Mesendoderm (in vitro differentiated cells): ENCODE data around the gene NOC2L.

Experiments
- DNase-seq: peaks from one replicate; pipeline ENCODE4 v3.0.0; 2013
- H2AK5ac ChIP-seq: 2 replicates; pipeline ENCODE4 v1.6.1; 2013; ENCODE audit warnings: low read length, inconsistent platforms
- H2BK120ac ChIP-seq: 2 replicates; pipeline ENCODE4 v1.6.1; 2013; ENCODE audit warnings: low read depth, mild to moderate bottlenecking, low read length, moderate library complexity, mixed read lengths
- H2BK15ac ChIP-seq: replicated peaks from 2 replicates; pipeline ENCODE4 v1.6.1; 2013; ENCODE audit warnings: low read depth, mild to moderate bottlenecking, moderate library complexity
- H2BK5ac ChIP-seq: 2 replicates; pipeline ENCODE4 v1.6.1; 2013; ENCODE audit warnings: low read length, inconsistent platforms
- H3K18ac ChIP-seq: 2 replicates; pipeline ENCODE4 v1.6.1; 2013; ENCODE audit warnings: mild to moderate bottlenecking, low read length, mixed read lengths
- H3K23ac ChIP-seq: one replicate; pipeline ENCODE4 v1.6.1; 2013; ENCODE audit warnings: low read length
- H3K27ac ChIP-seq: 2 replicates; pipeline ENCODE4 v1.5.1; 2013; ENCODE audit warnings: low read depth, mild to moderate bottlenecking, inconsistent platforms, low read length, moderate library complexity
- H3K27me3 ChIP-seq: 2 replicates; pipeline ENCODE4 v1.6.1; 2013; ENCODE audit warnings: low read length, control low read depth, mild to moderate bottlenecking, inconsistent platforms; ENCODE audit not compliant: insufficient read depth, poor library complexity
- H3K36me3 ChIP-seq: 2 replicates; pipeline ENCODE4 v1.6.1; 2013; ENCODE audit warnings: low read length, inconsistent platforms; ENCODE audit not compliant: control insufficient read depth, insufficient read depth
- H3K4ac ChIP-seq: one replicate; pipeline ENCODE4 v1.6.1; 2013; ENCODE audit warnings: low read depth, mild to moderate bottlenecking, low read length, moderate library complexity
- H3K4me1 ChIP-seq: 2 replicates; pipeline ENCODE4 v1.6.1; 2013; ENCODE audit warnings: low read depth, low read length, inconsistent platforms; ENCODE audit not compliant: control insufficient read depth
- H3K4me2 ChIP-seq: 2 replicates; pipeline ENCODE4 v1.6.1; 2013; ENCODE audit warnings: low read length
- H3K4me3 ChIP-seq: 2 replicates; pipeline ENCODE4 v1.5.1; 2013; ENCODE audit warnings: mild to moderate bottlenecking, low read length
- H3K56ac ChIP-seq: one replicate; pipeline ENCODE4 v1.6.1; 2013; ENCODE audit warnings: low read length
- H3K79me1 ChIP-seq: 2 replicates; pipeline ENCODE4 v1.6.1; 2013; ENCODE audit warnings: low read length, inconsistent platforms
- H3K79me2 ChIP-seq: 2 replicates; pipeline ENCODE4 v1.6.1; 2013; ENCODE audit warnings: mild to moderate bottlenecking, low read length; ENCODE audit not compliant: control insufficient read depth, insufficient read depth
- H3K9ac ChIP-seq: 2 replicates; pipeline ENCODE4 v1.6.1; 2013; ENCODE audit warnings: low read length, inconsistent platforms
- H4K5ac ChIP-seq: one replicate; pipeline ENCODE4 v1.6.1; 2013; ENCODE audit warnings: low read length
- H4K8ac ChIP-seq: one replicate; pipeline ENCODE4 v1.6.1; 2013; ENCODE audit warnings: low read depth, mild to moderate bottlenecking, control low read depth, low read length, moderate library complexity
- WGBS: extraction: QIAGEN DNeasy Blood & Tissue Kit; methylation state at CpG from one replicate; pipeline ENCODE4 v1.1.7; 2013; ENCODE audit warnings: low lambda C conversion rate, missing lambda C conversion rate; ENCODE audit not compliant: insufficient coverage; ENCODE audit errors: extremely low coverage; 5-methylcytosine and 5-hydroxymethylcytosine counted together

The NOC2L gene

GRCh38 chr1:927748-928147 lies 31.3 kb downstream of the NOC2L start:
- H3K23ac ChIP-seq, result no peak overlapping the region
- H2BK5ac ChIP-seq, result no peak overlapping the region
- no peak overlapping the region for H3K9ac ChIP-seq
- peaks cover 2% of the 10 kb centered on the region for H3K36me3 ChIP-seq
- no peaks in the 10 kb centered on the region for H3K79me2 ChIP-seq
- H2BK15ac ChIP-seq, result no peak overlapping the region
- no peak overlapping the region for H2BK120ac ChIP-seq
- H4K5ac ChIP-seq, result no peak overlapping the region
- no CpG with 5 or more reads among the region's 10 CpGs for WGBS
- H3K4ac ChIP-seq, result no peak overlapping the region
- no peak overlapping the region for H3K4me2 ChIP-seq
- H3K27me3 ChIP-seq, result peaks cover 7% of the 10 kb centered on the region
- peaks cover 9% of the 10 kb centered on the region for H3K4me1 ChIP-seq
- no peak for DNase-seq
- H3K27ac ChIP-seq, result no peak overlapping the region
- H2AK5ac ChIP-seq, result no peak overlapping the region
- H3K18ac ChIP-seq, result no peak overlapping the region
- H3K4me3 ChIP-seq, result no peak overlapping the region
- no peak overlapping the region for H3K56ac ChIP-seq
- peaks cover 9% of the 10 kb centered on the region for H3K79me1 ChIP-seq
- H4K8ac ChIP-seq, result no peak overlapping the region

GRCh38 chr1:927234-927633 lies 31.8 kb downstream of the NOC2L start:
- Histone ChIP-seq H3K4me1 (peaks cover 9% of the 10 kb centered on the region), H3K79me1 (peaks cover 9% of the 10 kb centered on the region), H3K4me3 (no peak overlapping the region), H2BK15ac (no peak overlapping the region), H3K27me3 (peaks cover 7% of the 10 kb centered on the region), H3K79me2 (no peaks in the 10 kb centered on the region), H3K36me3 (peaks cover 2% of the 10 kb centered on the region), H3K4me2 (no peak overlapping the region), H3K18ac (no peak overlapping the region), H4K5ac (no peak overlapping the region), H3K23ac (no peak overlapping the region), H4K8ac (no peak overlapping the region), H3K27ac (no peak overlapping the region), H2BK5ac (no peak overlapping the region), H2BK120ac (no peak overlapping the region), H3K4ac (no peak overlapping the region), H3K9ac (no peak overlapping the region), H3K56ac (no peak overlapping the region), H2AK5ac (no peak overlapping the region)
- no CpG with 5 or more reads among the region's 9 CpGs for WGBS
- no peak for DNase-seq

GRCh38 chr1:925561-926421 lies 33.3 kb downstream of the NOC2L start:
- Histone ChIP-seq H4K8ac (no peak overlapping the region), H2BK120ac (no peak overlapping the region), H3K36me3 (peaks cover 3% of the 10 kb centered on the region), H3K4me2 (peak overlapping the region; percentile 73), H3K79me1 (peaks cover 11% of the 10 kb centered on the region), H3K23ac (no peak overlapping the region), H3K4me3 (peak overlapping the region; percentile 55), H2AK5ac (no peak overlapping the region), H3K79me2 (no peaks in the 10 kb centered on the region), H4K5ac (no peak overlapping the region), H3K9ac (peak overlapping the region; percentile 68), H3K4ac (peak overlapping the region; percentile 75), H3K4me1 (peaks cover 8% of the 10 kb centered on the region), H2BK15ac (no peak overlapping the region), H3K56ac (peak overlapping the region; percentile 87), H2BK5ac (no peak overlapping the region), H3K27ac (no peak overlapping the region), H3K18ac (no peak overlapping the region), H3K27me3 (peaks cover 7% of the 10 kb centered on the region)
- DNase-seq, result no peak
- no CpG with 5 or more reads among the region's 65 CpGs for WGBS

GRCh38 chr1:924656-925560 lies 34.1 kb downstream of the NOC2L start:
- H3K79me2 ChIP-seq, result no peaks in the 10 kb centered on the region

GRCh38 chr1:923991-924655 lies 34.9 kb downstream of the NOC2L start:
- H2BK5ac ChIP-seq, result no peak overlapping the region
- peak overlapping the region; percentile 26 for H3K18ac ChIP-seq
- peak overlapping the region; percentile 68 for H3K9ac ChIP-seq
- peaks cover 11% of the 10 kb centered on the region for H3K79me1 ChIP-seq
- no peaks in the 10 kb centered on the region for H3K79me2 ChIP-seq
- no peak overlapping the region for H4K5ac ChIP-seq
- no peak overlapping the region for H4K8ac ChIP-seq
- peaks cover 7% of the 10 kb centered on the region for H3K27me3 ChIP-seq
- no CpG with 5 or more reads among the region's 98 CpGs for WGBS
- peak overlapping the region; percentile 38 for H3K4me2 ChIP-seq
- H3K4me1 ChIP-seq, result peaks cover 8% of the 10 kb centered on the region
- H3K36me3 ChIP-seq, result peaks cover 1% of the 10 kb centered on the region
- no peak overlapping the region for H2BK15ac ChIP-seq
- H2AK5ac ChIP-seq, result no peak overlapping the region
- H3K56ac ChIP-seq, result peak overlapping the region; percentile 87
- peak overlapping the region; percentile 97 for H3K23ac ChIP-seq
- peak overlapping the region; percentile 75 for H3K4ac ChIP-seq
- H3K27ac ChIP-seq, result no peak overlapping the region
- no peak overlapping the region for H2BK120ac ChIP-seq
- H3K4me3 ChIP-seq, result peak overlapping the region; percentile 40
- DNase-seq, result no peak

More at GRCh38 chr1:924656-925560, 34.1 kb downstream of the NOC2L start:
- Histone ChIP-seq H2AK5ac (no peak overlapping the region), H3K79me1 (peaks cover 11% of the 10 kb centered on the region), H3K27ac (no peak overlapping the region), H2BK5ac (no peak overlapping the region), H4K8ac (no peak overlapping the region), H4K5ac (no peak overlapping the region), H3K56ac (peak overlapping the region; percentile 87), H3K36me3 (peaks cover 1% of the 10 kb centered on the region), H3K4me1 (peaks cover 8% of the 10 kb centered on the region), H3K23ac (peak overlapping the region; percentile 97), H3K9ac (peak overlapping the region; percentile 68), H2BK15ac (no peak overlapping the region), H3K4ac (peak overlapping the region; percentile 75), H3K4me3 (peak overlapping the region; percentile 40), H3K27me3 (peaks cover 7% of the 10 kb centered on the region), H3K4me2 (peak overlapping the region; percentile 57), H2BK120ac (no peak overlapping the region), H3K18ac (peak overlapping the region; percentile 34)
- WGBS, result no CpG with 5 or more reads among the region's 120 CpGs
- DNase-seq, result peak; percentile 75
